Spleen (tissue), 7 donors: ENCODE results near the gene ATXN7.

Experiments
- CTCF ChIP-seq, 11 experiments: fragments of 200-600 bp in 7 of 11; fragments of 450-650 bp in 4 of 11; sonication (generic) in 4 of 11; IDR thresholded peaks in 8 of 11; conservative IDR thresholded peaks in 3 of 11; 1 replicate in 7 of 11; 2 replicates in 4 of 11; pipeline versions ENCODE4 v1.4.0 to v1.8.0; 2016 to 2021; ENCODE audit warnings: antibody characterized with exemption in 11 of 11, inconsistent platforms in 4 of 11, mild to moderate bottlenecking in 1 of 11
- POLR2AphosphoS5 ChIP-seq, 3 donors: sonication (generic); formaldehyde crosslinking; IDR thresholded peaks; one replicate each; pipeline ENCODE4 v1.5.1; 2017; ENCODE audit warnings: antibody characterized with exemption in 3 of 3
- donor health status: DM: no; HTN: no; CAD: no; lungs with moderate emphysema.
- donor health status: DM: no; HTN: no; CAD: no.
- donor health status: DM: no; HTN: no; CAD: no.

- TF ChIP-seq CTCF (IDR thresholded peaks at IDR 0.05 in 8 of 11, conservative IDR thresholded peaks at IDR 0.05 in 3 of 11), result no peak
- no peak for TF ChIP-seq POLR2AphosphoS5 (IDR thresholded peaks at IDR 0.05)
Observed at GRCh38 chr3:63892773-63893352, 29.2 kb downstream of the ATXN7 start.
